GM21423 (cell line): ENCODE data around the gene PTK6.

Experiments
- ATAC-seq: cut with Tn5 transposase; IDR thresholded peaks from one replicate; pipeline ENCODE4 v1.9.1; 2021; ENCODE audit warnings: mild to moderate bottlenecking, moderate library complexity; ENCODE audit not compliant: unreplicated experiment

Gene PTK6

DNA sequence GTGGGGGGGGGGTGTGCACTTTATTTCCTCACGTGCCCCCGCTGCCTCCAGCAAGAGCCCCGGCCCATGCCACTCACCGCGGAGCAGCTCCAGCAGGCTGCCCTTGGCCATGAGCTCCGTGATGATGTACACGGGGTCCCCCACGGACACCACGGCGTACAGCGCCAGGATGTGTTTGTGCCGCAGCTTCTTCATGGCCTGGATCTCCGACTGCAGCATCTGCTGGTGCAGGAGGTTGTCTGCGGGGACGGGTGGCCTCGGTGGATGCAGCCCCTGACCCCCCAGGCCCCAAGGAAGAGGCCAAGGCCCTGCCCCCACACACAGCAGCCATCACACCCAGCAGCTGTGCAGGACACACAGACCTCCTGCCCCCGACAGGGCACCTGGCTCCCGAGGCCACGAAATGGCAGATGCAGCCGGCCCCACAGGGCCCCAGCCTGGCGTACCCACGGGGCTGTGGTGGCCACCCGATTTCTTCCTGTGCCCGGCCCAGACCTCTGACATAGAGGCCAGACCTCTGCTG is 4.7 kb downstream of the PTK6 start:
- no peak for ATAC-seq

DNA sequence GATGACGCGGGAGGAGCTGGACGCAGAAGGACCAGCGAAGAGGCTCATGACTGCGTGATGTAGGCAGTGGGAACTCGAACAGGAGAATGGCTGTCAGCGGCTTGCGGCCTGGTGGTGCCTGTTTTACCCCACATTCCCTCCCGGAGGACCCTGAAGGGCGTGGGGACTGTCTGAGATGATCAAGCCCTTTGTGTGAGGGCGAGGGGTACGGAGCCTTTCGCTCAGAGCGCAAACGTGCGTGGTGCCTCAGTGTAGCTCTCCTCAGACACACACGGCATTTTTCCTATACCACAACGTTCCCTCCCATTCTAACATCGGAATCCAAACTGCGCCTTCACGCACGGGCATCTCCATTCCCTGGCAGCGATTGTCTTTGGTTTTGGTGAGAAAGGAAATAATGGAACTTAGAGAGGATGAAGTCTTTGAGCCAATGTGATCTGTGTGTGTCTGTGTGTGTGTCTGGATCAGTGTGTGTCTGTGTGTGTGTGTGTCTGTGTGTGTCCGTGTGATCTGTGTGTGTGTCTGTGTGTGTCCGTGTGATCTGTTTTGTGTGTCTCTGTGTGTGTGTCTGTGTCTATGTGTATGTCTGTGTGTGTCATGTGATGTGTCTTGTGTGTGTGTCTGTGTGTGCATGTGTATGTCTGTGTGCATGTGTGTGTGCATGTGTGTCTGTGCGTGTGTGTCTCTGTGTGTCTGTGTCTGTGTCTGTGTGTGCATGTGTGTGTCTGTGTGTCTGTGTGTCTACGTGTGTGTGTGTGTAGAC is 5.3 kb downstream of the PTK6 start:
- no peak for ATAC-seq

DNA sequence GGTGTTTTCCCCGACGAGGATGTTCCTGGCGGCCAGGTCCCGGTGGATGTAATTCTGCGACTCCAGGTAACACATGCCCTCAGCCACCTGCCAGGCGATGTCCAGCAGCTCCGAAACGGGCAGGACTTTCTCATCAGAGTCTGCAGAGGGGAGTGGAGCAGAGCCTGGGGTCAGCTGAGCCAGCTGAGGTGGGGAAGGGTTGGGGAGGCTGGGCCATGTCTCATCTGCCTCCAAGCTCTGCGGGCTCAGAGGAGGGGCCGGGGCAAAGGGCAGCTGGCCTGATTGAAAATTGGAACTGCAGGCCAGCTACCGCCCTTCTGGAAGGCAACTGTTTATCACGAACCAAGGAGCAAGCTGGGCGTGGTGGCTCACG is 6.4 kb downstream of the PTK6 start:
- no peak for ATAC-seq

DNA sequence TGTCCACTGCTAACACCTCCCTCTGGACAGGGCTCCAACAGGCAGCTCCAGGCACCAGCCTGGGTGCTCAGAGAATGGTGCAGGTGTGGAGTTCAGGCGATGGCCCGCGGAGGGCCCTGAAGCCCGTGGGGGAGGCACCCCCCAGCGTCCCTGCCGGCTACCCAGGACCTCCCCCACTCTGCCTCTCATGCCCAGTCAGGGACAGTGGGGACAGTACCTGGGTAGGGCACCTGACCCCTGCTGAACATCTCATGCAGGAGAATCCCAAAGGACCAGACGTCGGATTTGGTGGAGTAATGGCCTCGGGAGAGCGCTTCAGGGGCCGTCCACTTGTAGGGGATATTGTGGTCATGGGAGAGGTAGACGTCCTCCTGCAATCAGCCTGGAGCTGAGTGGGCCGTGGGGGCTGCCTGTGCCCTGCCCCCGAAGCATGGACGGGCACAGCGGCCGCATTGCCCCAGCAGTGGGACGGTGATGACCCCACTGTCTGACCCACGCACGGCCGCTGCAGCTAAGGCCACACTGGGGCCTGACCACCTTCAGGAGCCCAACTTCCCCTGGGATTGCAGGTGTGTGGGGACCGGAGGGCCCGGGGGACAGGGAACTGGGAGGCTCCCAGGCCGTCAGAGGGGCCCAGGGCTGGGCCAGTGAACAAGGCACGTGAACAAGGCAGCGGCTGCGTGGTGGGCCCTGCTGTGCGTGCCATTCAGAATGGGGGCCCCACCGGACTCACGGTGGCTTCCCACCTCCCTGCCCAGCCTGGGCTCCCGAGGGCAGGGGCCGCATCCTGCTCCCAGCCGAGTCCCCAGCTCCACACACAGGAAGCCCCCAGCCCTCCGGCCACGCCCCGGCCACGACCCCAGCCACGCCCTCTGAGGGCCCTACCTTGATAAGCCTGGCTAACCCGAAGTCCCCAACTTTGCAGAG is 7.1 kb downstream of the PTK6 start:
- ATAC-seq: no peak

DNA sequence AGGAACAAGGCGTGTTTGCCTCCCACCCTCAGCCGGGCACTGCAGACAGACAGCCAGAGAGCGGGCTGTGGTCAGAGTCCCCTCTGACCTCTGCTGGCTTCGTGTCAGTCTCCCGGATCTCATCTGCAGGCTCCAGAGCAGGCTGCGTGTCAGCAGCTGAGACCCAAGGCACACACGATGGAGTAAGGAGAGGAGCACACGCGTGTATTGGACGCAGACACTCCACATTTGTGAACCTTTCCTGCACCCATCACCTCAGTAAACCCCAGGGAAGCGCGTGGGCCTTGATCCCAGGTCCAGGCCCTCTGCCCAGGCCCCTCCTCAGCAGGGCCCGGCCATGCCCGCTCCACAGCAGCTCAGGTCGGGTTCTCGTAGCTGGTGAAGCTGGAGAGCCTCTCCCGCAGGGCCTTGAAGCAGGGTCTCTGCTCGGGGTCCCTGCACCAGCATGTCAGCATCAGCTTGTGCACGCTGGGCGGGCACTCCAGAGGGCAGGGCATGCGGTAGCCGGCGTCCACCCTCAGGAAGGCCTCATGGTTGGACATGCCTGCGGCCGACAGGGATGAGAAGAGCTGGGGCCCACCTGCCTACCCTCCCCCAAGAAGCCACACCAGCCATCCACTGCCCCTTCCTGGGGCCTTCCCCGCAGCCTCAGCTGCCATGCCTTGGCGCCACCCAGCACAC is 7.9 kb downstream of the PTK6 start:
- ATAC-seq: no peak

DNA sequence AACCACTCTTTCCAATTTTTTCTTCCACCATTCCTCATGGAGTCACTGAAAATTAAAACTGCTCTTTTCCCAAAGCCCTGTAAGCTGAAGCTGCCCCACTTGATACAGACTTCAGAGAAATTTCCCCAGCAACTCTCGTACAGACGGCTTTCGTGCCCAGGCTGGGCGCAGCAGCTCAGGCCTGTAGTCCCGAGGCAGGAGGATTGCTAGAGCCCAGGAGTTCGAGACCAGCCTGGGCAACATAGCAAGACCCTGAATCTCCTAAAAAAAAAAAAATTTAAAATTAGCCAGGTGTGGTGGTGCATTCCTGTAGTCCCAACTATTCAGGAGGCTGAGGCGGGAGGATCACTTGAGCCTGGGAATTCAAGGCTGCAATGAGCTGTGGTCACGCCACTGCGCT is 10.0 kb downstream of the PTK6 start:
- no peak for ATAC-seq

DNA sequence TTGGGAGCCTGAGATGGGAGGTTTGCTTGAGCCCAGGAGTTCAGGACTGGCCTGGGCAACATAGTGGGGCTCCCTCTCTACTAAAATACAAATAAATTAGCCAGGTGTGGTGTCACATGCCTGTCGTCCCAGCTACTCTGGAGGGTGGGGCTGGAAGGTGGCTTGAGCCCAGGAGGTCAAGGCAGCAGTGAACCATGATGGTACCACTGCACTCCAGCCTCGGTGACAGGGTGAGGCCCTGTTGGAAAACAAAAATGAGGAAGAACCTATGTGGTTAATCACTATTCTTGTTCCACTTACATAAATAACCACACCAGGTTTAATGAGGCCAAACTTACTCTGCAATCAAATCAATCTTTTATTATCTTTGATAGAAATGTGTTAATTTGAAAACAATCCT is 11.2 kb downstream of the PTK6 start:
- ATAC-seq: no peak

DNA sequence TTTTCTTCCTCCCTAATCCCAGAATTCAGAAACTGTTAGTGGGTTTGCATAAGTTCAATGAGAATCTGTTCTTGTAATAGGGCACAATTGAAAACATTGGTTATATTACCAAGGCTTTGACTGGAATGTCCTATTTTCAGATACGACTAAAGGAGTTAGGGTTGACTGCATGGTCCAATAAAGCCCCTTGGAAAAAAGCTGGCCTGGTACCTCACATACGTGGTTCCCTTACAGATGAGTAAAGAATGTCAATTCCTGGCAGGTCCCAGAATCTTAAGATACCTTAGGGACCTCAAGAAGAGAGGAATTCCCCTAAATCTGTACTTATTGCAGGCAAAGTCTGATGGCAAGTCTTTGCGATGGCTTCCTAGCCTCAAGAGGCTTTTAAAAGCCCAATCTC is 12.0 kb downstream of the PTK6 start:
- ATAC-seq: no peak

DNA sequence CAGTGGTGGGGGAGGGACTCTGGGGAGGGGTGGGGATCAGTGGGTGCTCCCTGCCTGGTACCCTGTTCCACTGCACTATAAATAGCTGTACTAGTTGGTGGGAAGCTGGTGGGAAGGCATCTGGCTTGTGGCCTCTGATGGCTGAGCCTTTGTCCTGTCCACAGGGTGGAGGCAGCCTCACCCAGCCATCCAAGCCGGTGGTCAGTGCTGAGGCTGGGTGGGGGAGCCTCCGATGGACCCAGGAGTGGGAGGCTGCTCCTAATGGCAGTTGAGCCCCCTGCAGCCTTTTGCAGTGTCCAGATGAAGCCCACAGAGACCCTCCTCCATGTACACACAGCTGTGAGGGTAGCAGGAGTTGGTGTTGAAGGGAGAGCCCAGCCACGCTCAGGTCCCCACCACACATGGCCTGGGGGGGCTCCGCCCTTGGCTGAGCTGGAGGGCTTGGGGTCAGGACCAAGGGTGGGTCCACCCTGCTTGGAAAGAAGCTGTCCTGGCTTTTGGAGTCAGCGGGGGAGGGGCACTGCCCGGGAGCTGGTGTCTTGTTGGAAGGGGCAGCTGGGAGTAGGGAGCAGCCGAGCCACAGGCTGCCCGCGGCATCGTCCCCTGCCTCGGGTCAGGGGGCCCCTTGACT is 14.1 kb downstream of the PTK6 start:
- no peak for ATAC-seq

DNA sequence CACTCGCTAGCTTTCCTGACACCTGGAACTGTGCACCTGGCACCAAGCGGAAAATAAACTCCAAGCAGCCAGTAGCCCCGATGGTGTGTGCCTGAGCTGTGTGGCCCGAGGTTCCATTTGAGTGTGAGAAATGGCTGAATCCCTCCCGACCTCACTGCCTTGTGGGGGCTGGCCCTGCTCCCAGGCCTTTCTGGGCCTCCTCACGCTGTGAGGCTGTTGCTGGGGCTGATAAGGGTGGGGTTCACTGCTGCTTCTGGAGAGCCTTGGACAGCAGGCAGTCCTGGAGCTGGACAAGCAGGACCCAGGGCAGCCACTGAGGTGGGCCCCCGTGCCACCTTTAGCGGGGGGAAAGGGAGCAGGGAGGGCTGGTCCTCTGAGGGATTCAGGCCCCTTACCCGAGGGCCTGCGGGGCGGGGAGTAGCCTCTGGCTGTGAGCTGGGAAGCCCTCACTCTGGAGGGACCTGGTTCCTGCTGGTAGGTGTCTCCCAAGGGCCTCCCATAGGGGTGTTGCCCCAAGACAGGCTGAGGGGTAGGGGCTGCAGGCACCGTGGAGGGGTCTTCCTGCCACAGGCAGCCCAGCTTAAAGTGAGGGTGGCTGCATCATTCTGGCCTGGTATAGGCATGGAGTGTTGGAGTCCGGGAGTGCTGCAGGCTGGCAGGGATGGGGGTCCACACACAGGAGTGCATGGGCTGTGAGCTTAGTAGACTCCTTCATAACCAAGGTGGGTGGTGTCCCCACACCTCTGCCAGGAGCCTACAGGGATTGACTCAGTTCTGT is 14.9 kb downstream of the PTK6 start:
- no peak for ATAC-seq

DNA sequence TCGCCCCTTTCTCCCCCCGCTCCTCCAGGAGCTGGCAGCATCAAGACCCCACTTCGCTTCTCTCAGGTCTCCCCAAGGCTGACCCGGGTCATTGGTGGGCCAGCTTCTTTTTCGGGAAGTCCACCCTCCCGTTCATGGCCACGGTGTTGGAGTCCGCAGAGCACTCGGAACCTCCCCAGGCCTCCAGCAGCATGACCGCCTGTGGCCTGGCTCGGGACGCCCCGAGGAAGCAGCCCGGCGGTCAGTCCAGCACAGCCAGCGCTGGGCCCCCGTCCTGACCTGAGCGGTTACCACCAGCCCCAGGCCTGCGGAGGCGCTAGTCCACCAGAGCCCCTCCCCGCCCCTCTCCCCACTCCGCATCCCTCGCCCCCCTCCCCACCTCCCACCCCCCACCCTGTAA is 15.6 kb downstream of the PTK6 start:
- no peak for ATAC-seq

DNA sequence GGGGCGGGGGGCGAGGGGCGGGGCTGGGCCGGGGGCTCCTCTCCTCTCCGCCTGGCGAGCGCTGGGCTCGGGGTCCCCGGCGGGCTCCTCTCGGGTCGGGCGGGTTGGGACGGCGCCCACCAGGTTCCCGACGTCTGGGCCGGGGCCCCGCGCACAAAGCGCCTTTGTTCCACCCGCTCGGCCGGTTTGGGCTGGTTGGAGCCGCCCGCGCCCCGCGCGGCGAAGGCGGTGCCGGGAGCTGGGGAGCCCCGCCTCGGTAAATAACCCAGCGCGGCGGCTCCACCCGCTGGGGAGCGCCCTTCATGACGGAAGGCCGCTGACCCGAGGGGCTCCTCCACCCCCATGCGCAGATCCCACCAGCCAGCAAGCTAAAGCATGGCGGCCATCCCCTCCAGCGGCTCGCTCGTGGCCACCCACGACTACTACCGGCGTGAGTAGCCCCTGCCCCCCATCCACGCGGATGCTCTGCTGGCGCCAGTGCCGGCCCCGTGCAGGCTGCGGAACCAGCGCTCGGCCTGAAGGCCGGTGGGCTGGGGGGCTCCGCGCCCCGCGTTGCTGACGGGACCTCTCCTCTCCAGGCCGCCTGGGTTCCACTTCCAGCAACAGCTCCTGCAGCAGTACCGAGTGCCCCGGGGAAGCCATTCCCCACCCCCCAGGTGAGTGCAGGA is 16.1 kb downstream of the PTK6 start:
- peak; percentile 39 for ATAC-seq

DNA sequence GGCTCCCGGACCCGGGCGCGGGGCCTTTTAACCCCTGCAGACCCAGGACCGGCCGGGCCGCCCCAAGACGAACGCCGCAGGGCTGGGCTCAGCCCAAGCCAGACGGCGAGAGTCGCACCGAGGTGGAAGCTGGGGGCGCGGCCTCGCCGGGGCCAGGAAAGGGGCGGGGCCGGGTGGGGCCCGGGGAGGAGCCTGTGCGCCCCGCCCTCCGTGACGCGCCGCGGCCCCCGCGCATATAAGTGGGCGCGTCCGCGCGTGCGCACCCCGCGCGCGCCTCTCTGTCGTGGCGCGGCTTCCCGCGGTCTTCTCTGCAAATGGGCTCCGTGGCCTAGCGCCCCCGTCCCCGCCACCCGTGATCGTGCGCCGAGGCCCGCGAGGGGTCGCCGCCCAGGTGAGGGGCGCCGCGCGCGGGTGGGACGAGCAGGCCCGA is 16.7 kb downstream of the PTK6 start, which contains the start of gene PPDPF:
Gene PPDPF (plus strand): TSS at position 262 of the 430 bp plus-strand sequence. CDS start 544 bp downstream, outside the sequence.
- ATAC-seq: peak; percentile 74

DNA sequence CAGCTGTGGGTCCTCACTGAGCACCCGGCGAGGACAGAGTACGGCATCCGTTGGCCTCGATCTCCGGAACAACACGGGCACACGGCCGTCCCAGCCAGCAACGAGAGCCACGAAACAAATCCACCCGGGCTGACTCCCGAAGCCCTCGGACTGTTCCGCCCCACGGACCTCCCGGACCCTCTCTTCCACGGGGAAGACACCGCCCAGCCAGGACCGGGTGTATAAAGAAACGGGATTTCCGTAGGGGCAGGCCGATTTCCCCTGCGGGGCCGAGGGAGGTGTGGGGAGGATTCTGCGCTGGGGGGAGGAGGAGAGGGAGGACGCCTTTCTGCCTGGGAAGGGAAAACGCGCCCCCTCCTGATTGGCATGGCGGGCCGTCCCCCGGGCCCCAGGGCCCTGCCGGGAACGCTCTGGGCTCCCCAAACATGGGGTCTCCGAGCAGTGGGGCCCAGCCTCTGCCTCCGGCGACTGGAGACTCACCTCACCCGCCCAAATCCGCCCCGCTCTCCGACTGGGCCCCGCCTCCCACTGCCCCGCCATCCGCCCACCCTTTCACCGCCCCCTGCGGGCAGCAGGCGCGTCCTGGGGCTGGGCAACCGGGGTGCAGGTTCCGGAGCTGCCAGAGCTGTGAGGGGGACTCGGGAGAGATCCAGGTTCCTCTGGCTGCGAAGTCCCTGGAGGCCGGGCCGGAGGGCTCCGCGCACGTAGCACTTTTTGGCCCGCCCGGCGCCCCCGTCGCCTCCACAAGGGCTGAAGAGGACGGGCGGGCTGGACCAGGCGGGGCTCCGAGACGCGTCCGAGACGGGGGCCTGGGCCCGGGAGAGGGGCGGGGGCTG is 17.3 kb downstream of the PTK6 start:
- ATAC-seq: peak; percentile 48

DNA sequence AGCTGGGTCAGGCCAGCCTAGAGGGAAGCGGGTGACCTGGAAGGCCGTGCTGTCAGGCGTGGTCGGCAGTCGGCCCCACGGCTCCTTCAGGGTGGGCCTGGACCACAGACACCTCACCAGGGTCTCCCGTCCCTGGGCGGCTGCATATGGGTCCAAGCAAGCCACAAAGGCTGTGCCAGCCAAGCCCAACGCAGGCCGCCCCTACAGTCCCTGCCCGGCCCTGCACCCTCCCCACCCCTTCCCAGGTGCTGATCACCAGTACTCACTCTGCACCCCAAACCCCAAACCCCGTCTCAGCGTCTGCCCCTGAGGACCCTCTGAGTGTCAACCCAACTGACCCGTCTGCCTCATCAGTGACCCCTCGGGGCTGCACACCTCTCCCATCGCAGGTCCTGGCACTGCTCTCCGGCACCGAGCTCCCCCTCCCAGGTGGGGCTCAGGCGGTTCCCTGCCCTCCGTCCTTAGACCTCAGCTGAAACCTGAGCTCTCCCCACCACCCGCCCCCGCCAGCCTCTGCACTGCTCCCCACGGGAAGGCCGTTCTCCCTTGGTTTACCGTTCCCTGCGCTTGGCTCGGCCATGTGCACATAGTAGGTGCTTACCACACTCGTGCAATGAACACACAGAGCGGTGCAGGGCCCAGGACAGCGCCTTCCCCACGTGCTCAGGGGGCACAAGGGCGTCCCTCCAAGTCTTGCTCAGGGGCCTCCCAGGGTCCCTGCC is 18.1 kb downstream of the PTK6 start:
- no peak for ATAC-seq

DNA sequence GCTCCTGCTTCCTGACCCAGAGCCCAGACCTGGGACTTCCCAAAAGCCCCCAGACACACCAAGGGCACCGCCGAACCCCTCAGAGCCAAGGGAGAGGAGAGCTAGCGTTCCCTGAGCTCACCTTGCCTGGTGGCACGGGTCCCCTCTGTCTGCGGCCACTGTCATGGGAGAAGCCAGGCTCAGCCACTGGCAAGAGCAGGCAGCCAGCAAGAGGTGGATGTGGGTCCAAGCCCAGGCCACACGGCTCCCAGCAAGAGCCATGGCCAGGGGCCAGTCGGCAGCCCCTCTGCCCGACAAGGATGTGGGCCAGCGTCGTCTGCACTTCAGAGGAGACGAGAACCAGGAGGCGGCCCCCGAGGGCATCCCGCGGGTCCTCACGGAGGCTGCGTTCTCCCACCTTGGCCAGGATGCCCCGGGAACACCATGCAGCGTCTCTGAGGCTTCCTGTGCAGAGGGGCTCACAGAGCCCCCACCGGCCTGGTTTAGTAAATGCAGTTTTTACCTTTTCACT is 18.8 kb downstream of the PTK6 start:
- ATAC-seq: no peak
